Hepatocyte (in vitro differentiated cells): Measurements from ENCODE around the gene RNF181. TPM values are rescaled to one million over a fixed set of nuclear protein-coding genes. Genes with fewer than 3 reads are reported as not detected.

Experiments used
- DNase-seq: peaks from one replicate; pipeline ENCODE4 v3.0.0-alpha.2; 2016; ENCODE audit warnings: low spot score
- H2AFZ ChIP-seq: fragments of 200-600 bp; sonication (generic); 2 replicates; pipeline ENCODE4 v1.6.0; 2016; ENCODE audit warnings: antibody characterized with exemption, mild to moderate bottlenecking
- H3K27ac ChIP-seq: fragments of 200-600 bp; sonication (generic); 2 replicates; pipeline ENCODE4 v1.5.1; 2016; ENCODE audit warnings: mild to moderate bottlenecking
- H3K27me3 ChIP-seq: fragments of 200-600 bp; sonication (generic); 2 replicates; pipeline ENCODE4 v1.6.1; 2016
- H3K36me3 ChIP-seq: fragments of 200-600 bp; sonication (generic); replicated peaks from 2 replicates; pipeline ENCODE4 v1.5.1; 2016; ENCODE audit warnings: low read depth; ENCODE audit not compliant: insufficient read depth
- H3K4me1 ChIP-seq: fragments of 200-600 bp; sonication (generic); 2 replicates; pipeline ENCODE4 v1.5.1; 2016; ENCODE audit warnings: mild to moderate bottlenecking, moderate library complexity; ENCODE audit not compliant: insufficient read depth
- H3K4me2 ChIP-seq: fragments of 200-600 bp; sonication (generic); 2 replicates; pipeline ENCODE4 v1.6.0; 2016
- H3K4me3 ChIP-seq: fragments of 200-600 bp; sonication (generic); 2 replicates; pipeline ENCODE4 v1.5.1; 2016; ENCODE audit warnings: mild to moderate bottlenecking
- H3K79me2 ChIP-seq: fragments of 200-600 bp; sonication (generic); 2 replicates; pipeline ENCODE4 v1.6.0; 2017; ENCODE audit warnings: mild to moderate bottlenecking
- H3K9me2 ChIP-seq: fragments of 200-600 bp; sonication (generic); replicated peaks from 2 replicates; pipeline ENCODE4 v1.6.0; 2017; ENCODE audit warnings: mild to moderate bottlenecking; ENCODE audit not compliant: insufficient read depth
- H3K9me3 ChIP-seq: fragments of 200-600 bp; sonication (generic); 2 replicates; pipeline ENCODE4 v1.5.1; 2016; ENCODE audit warnings: low read depth, mild to moderate bottlenecking
- H4K20me1 ChIP-seq: fragments of 200-600 bp; sonication (generic); 2 replicates; pipeline ENCODE4 v1.6.0; 2016; ENCODE audit warnings: mild to moderate bottlenecking; ENCODE audit not compliant: insufficient read depth, poor library complexity, severe bottlenecking
- EZH2 ChIP-seq: fragments of 200-600 bp; sonication (generic); IDR thresholded peaks from 2 replicates; pipeline ENCODE4 v1.6.1; 2016; ENCODE audit warnings: antibody characterized with exemption, mild to moderate bottlenecking, borderline replicate concordance
- EZH2phosphoT487 ChIP-seq: fragments of 200-600 bp; sonication (generic); IDR thresholded peaks from one replicate; pipeline ENCODE4 v1.6.1; 2018; ENCODE audit warnings: antibody characterized with exemption, mild to moderate bottlenecking, low read depth, moderate library complexity; ENCODE audit not compliant: unreplicated experiment, severe bottlenecking
- WGBS: methylation state at CpG from one replicate; pipeline ENCODE4 v1.1.6; 2016; ENCODE audit warnings: low lambda C conversion rate; ENCODE audit errors: missing lambda C conversion rate; 5-methylcytosine and 5-hydroxymethylcytosine counted together
- polyA plus RNA-seq: library from polyadenylated mRNA; unstranded; fragments of >200 nt; fragmentation: Nextera tagmentation; extraction: Ambion mirVana; gene quantifications from 2 replicates; pipeline ENCODE4 v1.2.1, GENCODE V29; 2016
- total RNA-seq: library from RNA; depleted of rRNA; stranded (reverse); fragments of >200 nt; gene quantifications from 2 replicates; pipeline ENCODE4 v1.2.3, GENCODE V29; 2014
- TF ChIP-seq, protein P1 (sequence below): fragments of 200-600 bp; sonication (generic); IDR thresholded peaks from 2 replicates; pipeline ENCODE4 v1.5.1; 2016; ENCODE audit warnings: antibody characterized with exemption, mild to moderate bottlenecking; ENCODE audit not compliant: poor library complexity

The RNF181 gene
- total and polyA plus RNA-seq, 2 experiments from 2014 or later, result 159 to 250 TPM

DNA sequence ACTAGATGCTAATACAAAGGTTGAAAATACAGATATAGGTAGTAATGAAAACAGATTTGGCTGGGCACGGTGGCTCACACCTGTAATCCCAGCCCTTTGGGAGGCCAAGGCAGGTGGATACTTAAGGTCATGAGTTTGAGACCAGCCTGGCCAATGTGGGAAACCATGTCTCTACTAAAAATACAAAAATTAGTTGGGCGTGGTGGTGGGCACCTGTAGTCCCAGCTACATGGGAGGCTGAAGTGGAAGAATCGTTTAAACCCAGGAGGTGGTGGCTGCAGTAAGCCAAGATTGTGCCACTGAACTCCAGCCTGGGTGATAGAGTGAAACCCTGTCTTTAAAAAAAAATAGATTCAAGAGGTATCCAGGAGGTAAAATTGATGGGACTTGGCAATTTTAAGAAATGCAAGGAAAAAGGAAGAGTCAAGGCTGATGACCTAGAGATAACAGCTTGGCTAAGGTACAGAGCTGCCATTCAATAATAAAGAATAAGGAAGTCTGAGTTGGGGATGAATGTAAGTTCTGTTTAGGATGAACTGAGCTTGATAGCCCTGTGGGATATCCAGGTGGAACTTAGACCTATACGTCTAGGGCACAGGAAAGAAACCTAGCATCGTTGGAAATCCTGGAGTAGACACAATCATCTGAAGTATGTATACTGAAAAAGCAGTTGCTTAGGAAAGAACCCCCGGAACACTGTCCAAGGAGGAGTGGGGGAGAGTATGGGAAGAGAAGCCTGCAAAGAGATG, 47.5 kb upstream of the RNF181 start:
- Histone ChIP-seq H3K27me3 (no peaks in the 10 kb centered on the region), H2AFZ (no peak overlapping the region), H3K9me2 (no peaks in the 10 kb centered on the region), H3K79me2 (peaks cover 6% of the 10 kb centered on the region), H3K9me3 (no peaks in the 10 kb centered on the region), H3K4me1 (peaks cover 2% of the 10 kb centered on the region), H3K36me3 (peaks cover 3% of the 10 kb centered on the region), H3K27ac (no peak overlapping the region), H3K4me3 (no peak overlapping the region), H3K4me2 (no peak overlapping the region), H4K20me1 (peaks cover 14% of the 10 kb centered on the region)
- 86% methylated on average over 6 of the region's 6 CpGs for WGBS
- TF ChIP-seq, protein P1, sequence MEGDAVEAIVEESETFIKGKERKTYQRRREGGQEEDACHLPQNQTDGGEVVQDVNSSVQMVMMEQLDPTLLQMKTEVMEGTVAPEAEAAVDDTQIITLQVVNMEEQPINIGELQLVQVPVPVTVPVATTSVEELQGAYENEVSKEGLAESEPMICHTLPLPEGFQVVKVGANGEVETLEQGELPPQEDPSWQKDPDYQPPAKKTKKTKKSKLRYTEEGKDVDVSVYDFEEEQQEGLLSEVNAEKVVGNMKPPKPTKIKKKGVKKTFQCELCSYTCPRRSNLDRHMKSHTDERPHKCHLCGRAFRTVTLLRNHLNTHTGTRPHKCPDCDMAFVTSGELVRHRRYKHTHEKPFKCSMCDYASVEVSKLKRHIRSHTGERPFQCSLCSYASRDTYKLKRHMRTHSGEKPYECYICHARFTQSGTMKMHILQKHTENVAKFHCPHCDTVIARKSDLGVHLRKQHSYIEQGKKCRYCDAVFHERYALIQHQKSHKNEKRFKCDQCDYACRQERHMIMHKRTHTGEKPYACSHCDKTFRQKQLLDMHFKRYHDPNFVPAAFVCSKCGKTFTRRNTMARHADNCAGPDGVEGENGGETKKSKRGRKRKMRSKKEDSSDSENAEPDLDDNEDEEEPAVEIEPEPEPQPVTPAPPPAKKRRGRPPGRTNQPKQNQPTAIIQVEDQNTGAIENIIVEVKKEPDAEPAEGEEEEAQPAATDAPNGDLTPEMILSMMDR, result no peak
- TF ChIP-seq EZH2phosphoT487 (no peak), EZH2 (no peak)
- no peak for DNase-seq

DNA sequence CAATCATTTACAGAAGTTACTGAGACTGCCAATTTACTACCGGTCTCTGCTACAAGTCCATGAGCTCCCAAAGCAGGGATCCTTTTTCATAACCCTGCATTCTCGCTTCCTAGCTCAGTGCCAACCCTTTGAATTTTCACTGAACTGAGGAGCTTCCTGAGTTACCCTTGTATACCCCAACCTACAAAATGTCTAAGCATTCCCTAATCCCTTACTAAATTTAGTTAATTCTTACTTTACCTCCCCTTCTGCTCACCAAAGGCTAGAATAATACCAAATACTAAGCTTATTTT, 47.0 kb upstream of the RNF181 start:
- Histone ChIP-seq H3K4me3 (no peak overlapping the region), H3K27ac (no peak overlapping the region), H3K9me2 (no peaks in the 10 kb centered on the region), H3K36me3 (no peaks in the 10 kb centered on the region), H3K9me3 (no peaks in the 10 kb centered on the region), H3K79me2 (peaks cover under 1% of the 10 kb centered on the region), H3K27me3 (no peaks in the 10 kb centered on the region), H3K4me2 (no peak overlapping the region), H3K4me1 (no peaks in the 10 kb centered on the region), H2AFZ (no peak overlapping the region), H4K20me1 (peaks cover 8% of the 10 kb centered on the region)
- TF ChIP-seq EZH2 (no peak), EZH2phosphoT487 (no peak)
- TF ChIP-seq, protein P1, result no peak
- DNase-seq, result no peak
- 79% methylated on average over 2 of the region's 2 CpGs for WGBS

DNA sequence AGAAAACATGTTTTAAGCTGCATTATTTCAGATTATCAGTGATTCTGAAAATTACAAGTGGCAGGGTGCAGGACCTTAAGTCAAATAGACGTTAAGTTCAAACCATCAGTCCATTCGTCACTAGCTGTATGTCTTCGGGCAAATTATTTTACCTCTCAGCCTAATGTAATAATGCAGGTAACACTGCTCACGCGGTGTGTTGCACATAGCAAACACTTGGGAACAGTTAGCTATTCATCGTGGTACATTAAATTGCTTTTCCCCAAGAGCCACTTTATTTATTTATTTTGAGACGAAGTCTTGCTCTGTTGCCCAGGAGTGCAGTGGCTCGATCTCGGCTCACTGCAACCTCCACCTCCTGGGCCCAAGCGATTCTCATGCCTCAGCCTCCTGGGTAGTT, 46.5 kb upstream of the RNF181 start:
- WGBS, result 93% methylated on average over 10 of the region's 10 CpGs
- Histone ChIP-seq H3K4me1 (no peaks in the 10 kb centered on the region), H3K36me3 (no peaks in the 10 kb centered on the region), H4K20me1 (peaks cover 7% of the 10 kb centered on the region), H3K27me3 (no peaks in the 10 kb centered on the region), H2AFZ (no peak overlapping the region), H3K4me3 (no peak overlapping the region), H3K27ac (no peak overlapping the region), H3K9me3 (no peaks in the 10 kb centered on the region), H3K79me2 (no peaks in the 10 kb centered on the region), H3K4me2 (no peak overlapping the region), H3K9me2 (no peaks in the 10 kb centered on the region)
- DNase-seq, result no peak
- TF ChIP-seq, protein P1, result no peak
- TF ChIP-seq EZH2 (no peak), EZH2phosphoT487 (no peak)

DNA sequence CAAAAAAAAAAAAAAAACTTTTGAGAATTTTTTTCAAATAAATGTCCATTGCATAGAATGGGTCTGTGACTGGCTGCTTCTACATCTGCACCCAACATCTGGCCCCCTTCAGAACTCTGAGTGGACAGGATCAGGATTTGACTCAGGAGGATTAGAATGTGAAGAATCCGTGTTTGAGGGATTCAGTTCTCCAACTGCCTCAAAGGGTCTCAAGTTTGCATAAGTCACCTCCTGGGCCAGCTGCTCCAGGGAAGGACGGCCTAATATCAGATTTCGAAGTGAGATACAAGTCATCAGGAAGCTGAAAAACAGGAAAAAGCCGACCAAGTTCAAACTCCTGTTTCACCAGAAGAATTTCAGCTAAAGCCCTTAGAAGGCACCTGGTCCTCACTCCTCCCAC, 45.7 kb upstream of the RNF181 start:
- Histone ChIP-seq H3K27me3 (no peaks in the 10 kb centered on the region), H3K4me2 (no peak overlapping the region), H2AFZ (no peak overlapping the region), H3K9me2 (no peaks in the 10 kb centered on the region), H3K9me3 (no peaks in the 10 kb centered on the region), H3K36me3 (no peaks in the 10 kb centered on the region), H4K20me1 (peaks cover under 1% of the 10 kb centered on the region), H3K4me3 (no peak overlapping the region), H3K79me2 (no peaks in the 10 kb centered on the region), H3K4me1 (no peaks in the 10 kb centered on the region), H3K27ac (peak overlapping the region; percentile 70)
- TF ChIP-seq, protein P1, result no peak
- TF ChIP-seq EZH2 (no peak), EZH2phosphoT487 (no peak)
- WGBS, result 48% methylated on average over 4 of the region's 4 CpGs
- DNase-seq, result no peak
